ENCODE results near the gene TSHZ3. TPM values are rescaled to one million over a fixed set of nuclear protein-coding genes. Genes with fewer than 3 reads are reported as not detected.

TSHZ3 gene
- total RNA-seq, 2 donors from 2014 or later: 0.82 to 1.2 TPM

GRCh38 chr19:31335716-31336115 is 13.5 kb downstream of the TSHZ3 start:
- Mint-ChIP-seq H3K36me3 (ENCODE audit: low read depth) (no peaks in the 10 kb centered on the region), H3K27me3 (peaks cover 2% of the 10 kb centered on the region), H3K9me3 (no peaks in the 10 kb centered on the region), H3K4me1 (peaks cover 10% of the 10 kb centered on the region), H3K27ac (no peak overlapping the region), H3K4me3 (no peak overlapping the region)
- no peak for ATAC-seq (replicated peaks)

DNA sequence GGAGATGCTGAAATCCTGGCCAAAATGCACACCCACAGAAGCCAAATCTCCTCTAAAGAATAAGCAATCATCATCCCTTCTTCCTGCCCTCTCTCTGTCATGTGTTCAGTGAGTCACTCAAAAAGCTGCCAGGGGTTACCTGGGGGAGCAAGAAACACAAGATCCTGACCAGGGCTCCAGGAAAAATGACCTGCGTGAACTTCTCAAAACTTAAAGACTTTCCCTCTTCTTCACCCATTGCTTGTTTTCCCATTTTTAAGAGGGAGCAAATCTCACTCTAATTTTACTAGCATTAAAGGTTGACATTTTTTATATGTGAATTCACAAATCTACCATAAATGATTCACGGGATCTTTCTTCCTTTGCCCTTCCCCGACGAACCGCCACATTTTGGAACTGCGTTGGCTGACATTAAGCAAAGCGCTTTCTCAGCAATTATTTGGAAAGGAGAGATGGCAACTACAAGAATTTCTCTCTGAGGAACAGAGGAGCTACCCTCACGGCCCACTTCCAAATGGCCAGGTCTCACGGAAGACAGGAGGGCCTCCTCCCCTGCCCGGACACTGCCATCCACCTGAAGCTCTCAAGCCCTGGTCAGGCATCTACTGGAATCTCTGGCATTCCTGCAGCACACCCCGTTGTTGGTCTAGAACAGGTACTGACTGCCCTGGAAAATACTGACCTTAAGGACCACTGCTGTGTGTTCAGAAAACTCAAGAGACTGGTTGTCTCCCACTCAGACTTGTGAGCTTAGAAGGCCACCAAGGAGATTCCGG is 14.2 kb downstream of the TSHZ3 start:
- H3K36me3 Mint-ChIP-seq (ENCODE audit: low read depth): no peaks in the 10 kb centered on the region
- H3K4me3 Mint-ChIP-seq: no peak overlapping the region
- no peaks in the 10 kb centered on the region for H3K9me3 Mint-ChIP-seq
- ATAC-seq (replicated peaks): no peak
- H3K27ac Mint-ChIP-seq: no peak overlapping the region
- H3K27me3 Mint-ChIP-seq: peaks cover 2% of the 10 kb centered on the region
- H3K4me1 Mint-ChIP-seq: peaks cover 6% of the 10 kb centered on the region

GRCh38 chr19:31334101-31334848 is 15.0 kb downstream of the TSHZ3 start:
- Mint-ChIP-seq H3K9me3 (no peaks in the 10 kb centered on the region), H3K4me3 (no peak overlapping the region), H3K36me3 (ENCODE audit: low read depth) (no peaks in the 10 kb centered on the region), H3K4me1 (peaks cover under 1% of the 10 kb centered on the region), H3K27ac (no peak overlapping the region), H3K27me3 (peaks cover under 1% of the 10 kb centered on the region)
- ATAC-seq (replicated peaks): no peak

DNA sequence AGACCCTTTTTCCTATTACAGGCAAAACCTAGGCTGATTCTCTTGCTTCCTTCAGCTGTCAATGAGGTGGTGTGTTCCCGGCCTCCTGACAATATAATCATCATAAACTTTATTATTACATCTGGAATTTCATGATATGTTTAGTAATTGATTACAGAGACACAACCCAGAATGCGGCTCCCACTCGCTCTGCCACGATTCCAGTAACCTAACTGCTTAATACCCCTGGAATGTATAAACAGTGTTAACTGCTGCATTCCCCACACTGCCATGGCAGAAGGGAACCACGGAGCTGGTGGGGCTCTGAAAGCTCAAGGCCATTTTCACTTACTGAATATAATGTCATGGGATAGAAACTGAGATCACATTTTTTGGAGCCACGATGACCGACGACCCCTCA is 17.1 kb downstream of the TSHZ3 start:
- H3K27ac Mint-ChIP-seq: no peak overlapping the region
- ATAC-seq (replicated peaks): no peak
- H3K36me3 Mint-ChIP-seq (ENCODE audit: low read depth): no peaks in the 10 kb centered on the region
- H3K9me3 Mint-ChIP-seq: no peaks in the 10 kb centered on the region
- no peaks in the 10 kb centered on the region for H3K27me3 Mint-ChIP-seq
- H3K4me3 Mint-ChIP-seq: no peak overlapping the region
- H3K4me1 Mint-ChIP-seq: no peaks in the 10 kb centered on the region

- no peak for ATAC-seq (replicated peaks)
- H3K4me3 Mint-ChIP-seq: no peak overlapping the region
- H3K36me3 Mint-ChIP-seq (ENCODE audit: low read depth): no peaks in the 10 kb centered on the region
- H3K9me3 Mint-ChIP-seq: no peaks in the 10 kb centered on the region
- no peak overlapping the region for H3K27ac Mint-ChIP-seq
- no peaks in the 10 kb centered on the region for H3K4me1 Mint-ChIP-seq
- no peaks in the 10 kb centered on the region for H3K27me3 Mint-ChIP-seq
Measured at GRCh38 chr19:31331536-31331935, 17.7 kb downstream of the TSHZ3 start.

GRCh38 chr19:31330761-31331160 is 18.5 kb downstream of the TSHZ3 start:
- Mint-ChIP-seq H3K27me3 (no peaks in the 10 kb centered on the region), H3K36me3 (ENCODE audit: low read depth) (no peaks in the 10 kb centered on the region), H3K27ac (no peak overlapping the region), H3K4me1 (no peaks in the 10 kb centered on the region), H3K4me3 (no peak overlapping the region), H3K9me3 (no peaks in the 10 kb centered on the region)
- no peak for ATAC-seq (replicated peaks)

DNA sequence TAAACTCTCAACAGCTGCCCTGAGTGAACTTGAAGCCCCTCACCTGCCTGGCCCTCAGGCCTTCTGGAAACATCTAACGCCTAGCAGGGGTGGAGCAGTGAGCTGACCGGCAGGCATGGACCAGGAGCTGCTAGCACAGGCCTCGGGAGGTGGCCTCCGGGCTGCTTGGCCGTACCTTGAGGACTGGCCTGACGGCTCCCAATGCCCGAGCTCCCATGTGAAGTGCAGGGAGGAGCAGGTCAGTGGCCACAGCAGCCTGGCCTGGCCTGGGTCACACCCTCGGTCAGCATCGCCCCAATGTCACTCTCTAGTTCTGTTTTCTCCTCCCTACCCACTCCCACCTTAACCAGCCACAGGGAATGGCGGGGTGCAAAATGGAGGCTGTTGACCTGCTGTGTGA is 19.0 kb downstream of the TSHZ3 start:
- Mint-ChIP-seq H3K4me1 (no peaks in the 10 kb centered on the region), H3K4me3 (no peak overlapping the region), H3K9me3 (no peaks in the 10 kb centered on the region), H3K27me3 (no peaks in the 10 kb centered on the region), H3K36me3 (ENCODE audit: low read depth) (no peaks in the 10 kb centered on the region), H3K27ac (no peak overlapping the region)
- ATAC-seq (replicated peaks): no peak

DNA sequence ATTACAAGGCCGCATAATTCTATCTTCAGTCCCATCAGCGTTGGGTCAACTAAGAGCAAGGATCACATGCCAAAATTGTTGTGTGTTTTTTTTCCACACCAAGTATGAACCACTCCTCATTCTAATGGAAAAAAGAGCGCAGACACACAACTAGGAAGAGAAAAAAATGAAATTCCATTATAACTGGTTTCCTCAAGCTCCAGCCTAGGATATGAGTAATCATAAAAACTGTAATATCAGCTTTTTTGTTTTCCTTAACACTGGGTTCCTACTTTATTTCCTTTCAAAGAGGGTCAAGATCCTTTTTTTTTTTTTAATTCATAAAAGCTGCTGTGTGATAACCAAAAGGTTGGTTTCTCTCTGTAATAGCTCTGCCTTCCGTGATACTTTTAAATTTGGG is 19.4 kb downstream of the TSHZ3 start:
- H3K27me3 Mint-ChIP-seq: no peaks in the 10 kb centered on the region

GRCh38 chr19:31328238-31328637 is 21.0 kb downstream of the TSHZ3 start:
- no peaks in the 10 kb centered on the region for H3K36me3 Mint-ChIP-seq (ENCODE audit: low read depth)
- H3K27ac Mint-ChIP-seq: no peak overlapping the region
- no peaks in the 10 kb centered on the region for H3K4me1 Mint-ChIP-seq
- ATAC-seq (replicated peaks): no peak
- H3K4me3 Mint-ChIP-seq: no peak overlapping the region
- H3K27me3 Mint-ChIP-seq: no peaks in the 10 kb centered on the region
- H3K9me3 Mint-ChIP-seq: no peaks in the 10 kb centered on the region

More for the DNA sequence above, 19.4 kb downstream of the TSHZ3 start:
- no peaks in the 10 kb centered on the region for H3K4me1 Mint-ChIP-seq
- no peaks in the 10 kb centered on the region for H3K36me3 Mint-ChIP-seq (ENCODE audit: low read depth)
- no peaks in the 10 kb centered on the region for H3K9me3 Mint-ChIP-seq
- no peak overlapping the region for H3K27ac Mint-ChIP-seq
- ATAC-seq (replicated peaks): no peak
- H3K4me3 Mint-ChIP-seq: no peak overlapping the region

GRCh38 chr19:31326329-31327028 is 22.8 kb downstream of the TSHZ3 start:
- Mint-ChIP-seq H3K36me3 (ENCODE audit: low read depth) (no peaks in the 10 kb centered on the region), H3K4me3 (no peak overlapping the region), H3K27me3 (no peaks in the 10 kb centered on the region), H3K27ac (no peak overlapping the region), H3K4me1 (no peaks in the 10 kb centered on the region), H3K9me3 (no peaks in the 10 kb centered on the region)
- ATAC-seq (replicated peaks): no peak

DNA sequence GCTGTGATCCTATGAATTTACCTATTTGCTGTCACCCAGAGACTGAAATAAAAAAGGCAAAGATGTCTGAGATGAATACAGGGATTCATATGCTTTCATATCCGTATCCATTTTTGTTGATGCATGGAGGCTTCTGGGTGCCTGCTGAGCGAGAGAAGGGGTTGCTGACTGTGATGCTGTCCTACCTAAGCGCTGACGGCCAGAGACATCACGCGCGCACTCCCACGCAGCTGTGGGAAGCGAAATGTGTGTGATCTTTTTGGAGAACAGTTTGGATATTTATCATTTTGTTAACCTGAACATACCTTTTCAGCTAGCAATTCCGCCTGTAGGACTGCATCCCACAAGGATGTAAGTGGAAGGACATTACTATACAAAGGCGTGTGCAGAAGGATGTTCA is 23.9 kb downstream of the TSHZ3 start:
- Mint-ChIP-seq H3K36me3 (ENCODE audit: low read depth) (no peaks in the 10 kb centered on the region), H3K27me3 (no peaks in the 10 kb centered on the region), H3K4me1 (no peaks in the 10 kb centered on the region), H3K27ac (no peak overlapping the region), H3K9me3 (no peaks in the 10 kb centered on the region), H3K4me3 (no peak overlapping the region)
- ATAC-seq (replicated peaks): no peak

- no peaks in the 10 kb centered on the region for H3K9me3 Mint-ChIP-seq
- H3K27me3 Mint-ChIP-seq: no peaks in the 10 kb centered on the region
- no peaks in the 10 kb centered on the region for H3K4me1 Mint-ChIP-seq
- no peak overlapping the region for H3K4me3 Mint-ChIP-seq
- no peak overlapping the region for H3K27ac Mint-ChIP-seq
- no peaks in the 10 kb centered on the region for H3K36me3 Mint-ChIP-seq (ENCODE audit: low read depth)
- ATAC-seq (replicated peaks): no peak
Measured at GRCh38 chr19:31319465-31319864, 29.8 kb downstream of the TSHZ3 start.

DNA sequence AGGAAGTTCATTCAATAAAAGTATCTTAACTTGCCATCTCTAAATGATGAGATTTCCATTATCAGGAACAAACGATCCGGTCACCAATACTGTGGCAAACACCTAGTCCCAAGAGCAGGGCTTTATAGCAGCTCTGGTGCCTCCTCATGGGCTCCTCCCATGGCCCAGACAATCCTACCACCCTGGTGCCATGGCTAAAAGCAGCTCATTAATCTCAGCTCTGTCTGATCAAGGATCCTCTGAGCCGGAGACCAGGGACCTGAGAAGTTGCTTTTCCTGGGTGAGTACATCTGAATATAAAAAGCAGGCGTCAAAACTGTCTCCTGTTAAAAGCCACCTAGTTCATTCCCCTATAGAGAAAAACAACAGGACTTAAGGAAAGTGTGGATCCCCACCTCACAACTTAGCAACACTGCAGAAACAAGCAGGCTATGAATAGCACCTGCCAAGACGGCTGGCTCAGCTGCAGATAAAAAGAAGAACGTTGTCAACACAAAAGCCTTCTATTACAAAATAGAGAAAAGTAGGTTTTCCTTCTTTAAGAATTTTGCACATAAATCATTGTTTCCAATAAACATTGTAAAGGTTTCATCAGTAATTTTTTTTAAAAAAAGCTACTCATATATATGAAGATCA is 30.3 kb downstream of the TSHZ3 start:
- no peaks in the 10 kb centered on the region for H3K36me3 Mint-ChIP-seq (ENCODE audit: low read depth)
- H3K9me3 Mint-ChIP-seq: no peaks in the 10 kb centered on the region
- no peaks in the 10 kb centered on the region for H3K27me3 Mint-ChIP-seq
- no peak for ATAC-seq (replicated peaks)
- no peak overlapping the region for H3K27ac Mint-ChIP-seq
- no peak overlapping the region for H3K4me3 Mint-ChIP-seq
- no peaks in the 10 kb centered on the region for H3K4me1 Mint-ChIP-seq

- Mint-ChIP-seq H3K27ac (no peak overlapping the region), H3K36me3 (ENCODE audit: low read depth) (no peaks in the 10 kb centered on the region), H3K4me1 (no peaks in the 10 kb centered on the region), H3K27me3 (no peaks in the 10 kb centered on the region), H3K9me3 (no peaks in the 10 kb centered on the region), H3K4me3 (no peak overlapping the region)
- no peak for ATAC-seq (replicated peaks)
Measured at GRCh38 chr19:31317570-31317969, 31.7 kb downstream of the TSHZ3 start.
